Mesendoderm (in vitro differentiated cells): ENCODE measurements around the gene SDK1.
A peak's percentile ranks its signal among the peaks of the same experiment; 100 is the strongest.

Experiments
- DNase-seq: peaks from one replicate; pipeline ENCODE4 v3.0.0; 2013
- H2AK5ac ChIP-seq: 2 replicates; pipeline ENCODE4 v1.6.1; 2013; ENCODE audit warnings: low read length, inconsistent platforms
- H2BK120ac ChIP-seq: 2 replicates; pipeline ENCODE4 v1.6.1; 2013; ENCODE audit warnings: low read depth, mild to moderate bottlenecking, low read length, moderate library complexity, mixed read lengths
- H2BK15ac ChIP-seq: replicated peaks from 2 replicates; pipeline ENCODE4 v1.6.1; 2013; ENCODE audit warnings: low read depth, mild to moderate bottlenecking, moderate library complexity
- H2BK5ac ChIP-seq: 2 replicates; pipeline ENCODE4 v1.6.1; 2013; ENCODE audit warnings: low read length, inconsistent platforms
- H3K18ac ChIP-seq: 2 replicates; pipeline ENCODE4 v1.6.1; 2013; ENCODE audit warnings: mild to moderate bottlenecking, low read length, mixed read lengths
- H3K23ac ChIP-seq: one replicate; pipeline ENCODE4 v1.6.1; 2013; ENCODE audit warnings: low read length
- H3K27ac ChIP-seq: 2 replicates; pipeline ENCODE4 v1.5.1; 2013; ENCODE audit warnings: low read depth, mild to moderate bottlenecking, inconsistent platforms, low read length, moderate library complexity
- H3K27me3 ChIP-seq: 2 replicates; pipeline ENCODE4 v1.6.1; 2013; ENCODE audit warnings: low read length, control low read depth, mild to moderate bottlenecking, inconsistent platforms; ENCODE audit not compliant: insufficient read depth, poor library complexity
- H3K36me3 ChIP-seq: 2 replicates; pipeline ENCODE4 v1.6.1; 2013; ENCODE audit warnings: low read length, inconsistent platforms; ENCODE audit not compliant: control insufficient read depth, insufficient read depth
- H3K4ac ChIP-seq: one replicate; pipeline ENCODE4 v1.6.1; 2013; ENCODE audit warnings: low read depth, mild to moderate bottlenecking, low read length, moderate library complexity
- H3K4me1 ChIP-seq: 2 replicates; pipeline ENCODE4 v1.6.1; 2013; ENCODE audit warnings: low read depth, low read length, inconsistent platforms; ENCODE audit not compliant: control insufficient read depth
- H3K4me2 ChIP-seq: 2 replicates; pipeline ENCODE4 v1.6.1; 2013; ENCODE audit warnings: low read length
- H3K4me3 ChIP-seq: 2 replicates; pipeline ENCODE4 v1.5.1; 2013; ENCODE audit warnings: mild to moderate bottlenecking, low read length
- H3K56ac ChIP-seq: one replicate; pipeline ENCODE4 v1.6.1; 2013; ENCODE audit warnings: low read length
- H3K79me1 ChIP-seq: 2 replicates; pipeline ENCODE4 v1.6.1; 2013; ENCODE audit warnings: low read length, inconsistent platforms
- H3K79me2 ChIP-seq: 2 replicates; pipeline ENCODE4 v1.6.1; 2013; ENCODE audit warnings: mild to moderate bottlenecking, low read length; ENCODE audit not compliant: control insufficient read depth, insufficient read depth
- H3K9ac ChIP-seq: 2 replicates; pipeline ENCODE4 v1.6.1; 2013; ENCODE audit warnings: low read length, inconsistent platforms
- H4K5ac ChIP-seq: one replicate; pipeline ENCODE4 v1.6.1; 2013; ENCODE audit warnings: low read length
- H4K8ac ChIP-seq: one replicate; pipeline ENCODE4 v1.6.1; 2013; ENCODE audit warnings: low read depth, mild to moderate bottlenecking, control low read depth, low read length, moderate library complexity
- WGBS: extraction: QIAGEN DNeasy Blood & Tissue Kit; methylation state at CpG from one replicate; pipeline ENCODE4 v1.1.7; 2013; ENCODE audit warnings: low lambda C conversion rate, missing lambda C conversion rate; ENCODE audit not compliant: insufficient coverage; ENCODE audit errors: extremely low coverage; 5-methylcytosine and 5-hydroxymethylcytosine counted together

Gene SDK1

DNA sequence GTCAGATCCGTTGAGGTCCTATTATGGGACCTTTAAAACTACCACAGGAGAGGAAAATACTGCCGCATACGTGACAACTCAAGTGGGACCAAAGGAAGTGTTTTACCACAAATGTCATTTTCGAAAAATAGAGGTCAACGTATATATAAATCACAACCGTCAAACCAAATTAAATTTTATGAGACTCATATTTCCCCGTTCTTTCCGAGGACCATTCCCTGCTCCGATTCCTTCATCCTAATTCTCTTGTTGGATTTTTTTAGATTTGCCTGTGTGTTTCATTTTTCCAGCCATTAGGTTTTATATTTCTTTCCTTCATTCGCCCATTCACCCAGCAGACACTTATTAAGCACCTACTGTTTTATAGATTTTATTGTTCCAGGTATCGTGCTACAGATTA, 797.1 kb downstream of the SDK1 start:
- Histone ChIP-seq H3K9ac (no peak overlapping the region), H3K36me3 (no peaks in the 10 kb centered on the region), H3K56ac (no peak overlapping the region), H4K5ac (no peak overlapping the region), H2BK15ac (no peak overlapping the region), H3K79me1 (no peaks in the 10 kb centered on the region), H3K4me1 (no peaks in the 10 kb centered on the region), H3K23ac (no peak overlapping the region), H3K79me2 (no peaks in the 10 kb centered on the region), H2BK5ac (no peak overlapping the region), H3K27ac (no peak overlapping the region), H3K4ac (no peak overlapping the region), H4K8ac (no peak overlapping the region), H2BK120ac (no peak overlapping the region), H3K27me3 (no peaks in the 10 kb centered on the region), H3K4me3 (no peak overlapping the region), H3K4me2 (no peak overlapping the region), H2AK5ac (no peak overlapping the region), H3K18ac (no peak overlapping the region)
- DNase-seq = no peak
- 100% methylated on average over 4 of the region's 11 CpGs for WGBS

DNA sequence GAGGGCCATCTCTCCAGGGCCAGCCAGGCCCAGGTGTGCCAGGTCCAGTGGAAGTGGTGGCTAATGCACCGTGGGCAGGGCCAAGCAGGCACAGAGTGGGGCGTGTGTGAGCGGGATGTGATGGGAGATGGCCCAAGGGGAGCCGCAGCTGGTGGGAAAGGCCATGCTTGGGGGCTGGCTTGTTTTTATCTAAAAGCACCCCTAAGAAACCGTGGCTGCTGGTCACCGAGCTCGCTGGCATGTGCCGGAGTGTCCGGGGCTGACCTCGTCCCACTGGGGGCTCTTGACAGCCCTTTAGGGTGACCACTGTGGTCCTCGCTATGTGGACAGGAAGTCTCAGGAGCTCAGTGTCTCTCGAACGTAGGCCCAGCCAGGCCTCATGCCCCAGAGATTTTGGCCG, 798.6 kb downstream of the SDK1 start:
- Histone ChIP-seq H2BK15ac (no peak overlapping the region), H3K4me1 (no peaks in the 10 kb centered on the region), H3K9ac (no peak overlapping the region), H3K23ac (no peak overlapping the region), H2AK5ac (no peak overlapping the region), H3K27me3 (no peaks in the 10 kb centered on the region), H3K4me3 (no peak overlapping the region), H3K4ac (no peak overlapping the region), H3K18ac (no peak overlapping the region), H4K5ac (no peak overlapping the region), H2BK5ac (no peak overlapping the region), H3K4me2 (no peak overlapping the region), H3K56ac (no peak overlapping the region), H3K36me3 (no peaks in the 10 kb centered on the region), H3K79me1 (no peaks in the 10 kb centered on the region), H3K79me2 (no peaks in the 10 kb centered on the region), H4K8ac (no peak overlapping the region), H2BK120ac (no peak overlapping the region), H3K27ac (no peak overlapping the region)
- no CpG with 5 or more reads among the region's 14 CpGs for WGBS
- DNase-seq = no peak

DNA sequence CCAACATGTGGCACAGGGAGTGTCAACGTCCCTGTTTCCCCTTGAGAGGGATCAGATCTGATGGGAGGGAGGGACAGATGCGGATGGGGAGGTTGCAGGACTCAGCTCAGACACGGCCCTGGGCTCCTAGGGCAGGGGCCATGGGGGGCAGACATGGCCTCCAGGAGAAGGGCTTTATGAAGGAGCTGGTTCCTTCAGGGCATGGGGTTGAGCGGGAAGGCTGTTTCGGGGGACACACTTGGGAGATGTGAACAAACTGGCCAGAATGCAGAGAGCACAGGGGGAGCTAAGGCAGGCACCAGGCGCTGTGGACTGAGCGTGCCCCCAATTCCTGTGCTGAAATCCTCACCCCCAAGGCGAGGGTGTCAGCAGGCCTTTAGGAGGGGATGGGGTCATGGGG, 799.1 kb downstream of the SDK1 start:
- Histone ChIP-seq H2BK120ac (no peak overlapping the region), H4K5ac (no peak overlapping the region), H3K4me3 (no peak overlapping the region), H4K8ac (no peak overlapping the region), H2BK5ac (no peak overlapping the region), H3K18ac (no peak overlapping the region), H3K56ac (no peak overlapping the region), H3K9ac (no peak overlapping the region), H3K27ac (no peak overlapping the region), H3K79me2 (no peaks in the 10 kb centered on the region), H3K23ac (no peak overlapping the region), H3K4me2 (no peak overlapping the region), H3K4ac (no peak overlapping the region), H3K4me1 (no peaks in the 10 kb centered on the region), H3K27me3 (no peaks in the 10 kb centered on the region), H2BK15ac (no peak overlapping the region), H3K36me3 (no peaks in the 10 kb centered on the region), H3K79me1 (no peaks in the 10 kb centered on the region), H2AK5ac (no peak overlapping the region)
- DNase-seq = no peak
- WGBS = no CpG with 5 or more reads among the region's 8 CpGs

DNA sequence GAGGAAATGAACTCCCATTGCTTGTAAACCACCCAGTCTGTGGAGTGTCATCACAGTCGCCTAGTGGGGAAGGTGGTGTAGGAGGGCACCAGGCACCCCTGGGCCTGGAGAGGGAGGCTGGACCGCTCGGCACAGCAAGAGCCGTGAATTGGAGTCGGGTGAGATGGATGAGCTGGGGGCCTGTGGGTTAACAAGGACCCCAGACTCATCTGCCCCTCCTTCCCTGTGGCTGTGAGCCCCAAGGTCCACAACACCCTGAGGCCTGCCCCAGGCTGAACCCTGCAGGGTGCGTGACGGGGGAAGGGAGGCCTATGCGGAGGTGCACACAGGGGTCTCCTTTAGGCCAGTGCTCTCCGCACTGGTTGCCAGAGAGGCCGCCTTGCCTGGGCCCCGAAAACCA, 799.6 kb downstream of the SDK1 start:
- Histone ChIP-seq H3K36me3 (no peaks in the 10 kb centered on the region), H4K5ac (no peak overlapping the region), H3K4me2 (no peak overlapping the region), H3K23ac (no peak overlapping the region), H3K79me2 (no peaks in the 10 kb centered on the region), H2BK5ac (no peak overlapping the region), H3K4me3 (no peak overlapping the region), H3K4ac (no peak overlapping the region), H3K27me3 (no peaks in the 10 kb centered on the region), H3K4me1 (no peaks in the 10 kb centered on the region), H3K79me1 (no peaks in the 10 kb centered on the region), H2BK120ac (no peak overlapping the region), H4K8ac (no peak overlapping the region), H3K27ac (no peak overlapping the region), H2AK5ac (no peak overlapping the region), H3K56ac (no peak overlapping the region), H2BK15ac (no peak overlapping the region), H3K9ac (no peak overlapping the region), H3K18ac (no peak overlapping the region)
- no peak for DNase-seq
- no CpG with 5 or more reads among the region's 11 CpGs for WGBS

DNA sequence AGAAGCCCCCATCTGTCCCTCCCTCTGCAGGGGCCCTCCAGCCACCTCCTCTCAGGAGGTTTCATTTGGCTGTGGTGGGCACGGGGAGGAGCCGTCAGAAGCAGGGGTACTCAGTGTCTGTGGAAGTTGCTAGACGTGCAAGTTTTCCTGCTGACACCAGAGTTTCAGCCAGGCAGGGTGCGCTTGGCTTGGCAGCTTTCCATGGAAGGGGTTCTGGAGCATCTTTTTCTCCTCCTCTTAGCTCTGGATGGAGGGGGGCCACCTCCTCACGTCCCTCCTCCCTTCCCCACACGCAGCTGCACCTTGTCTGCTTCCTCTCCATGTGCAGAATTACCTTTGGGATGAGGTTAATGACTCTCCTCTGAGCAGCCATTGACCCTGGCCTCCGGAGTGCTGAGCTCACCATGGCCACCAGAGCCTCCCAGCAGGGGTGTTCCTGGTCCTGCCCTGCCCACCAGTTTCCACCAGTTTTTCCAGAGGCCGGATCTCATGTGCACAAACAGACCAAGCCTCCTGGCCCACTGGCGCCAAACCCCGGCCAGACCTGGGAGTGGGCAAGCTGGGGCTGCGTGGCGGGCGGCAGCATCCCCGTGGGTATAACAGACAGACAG, 801.3 kb downstream of the SDK1 start:
- H2BK15ac ChIP-seq = no peak overlapping the region
- no peaks in the 10 kb centered on the region for H3K4me1 ChIP-seq
- no peak overlapping the region for H4K5ac ChIP-seq
- H3K23ac ChIP-seq = no peak overlapping the region
- no peak overlapping the region for H3K4me2 ChIP-seq
- H4K8ac ChIP-seq = no peak overlapping the region
- H3K56ac ChIP-seq = no peak overlapping the region
- no peak overlapping the region for H3K27ac ChIP-seq
- H3K18ac ChIP-seq = no peak overlapping the region
- H3K36me3 ChIP-seq = no peaks in the 10 kb centered on the region
- no peak overlapping the region for H2BK120ac ChIP-seq
- no peaks in the 10 kb centered on the region for H3K27me3 ChIP-seq
- no peak overlapping the region for H3K9ac ChIP-seq
- no peaks in the 10 kb centered on the region for H3K79me2 ChIP-seq
- H3K79me1 ChIP-seq = no peaks in the 10 kb centered on the region
- whole genome bisulfite sequencing = no CpG with 5 or more reads among the region's 14 CpGs
- H3K4me3 ChIP-seq = no peak overlapping the region
- H2AK5ac ChIP-seq = no peak overlapping the region
- no peak overlapping the region for H2BK5ac ChIP-seq
- no peak for DNase-seq
- H3K4ac ChIP-seq = no peak overlapping the region

DNA sequence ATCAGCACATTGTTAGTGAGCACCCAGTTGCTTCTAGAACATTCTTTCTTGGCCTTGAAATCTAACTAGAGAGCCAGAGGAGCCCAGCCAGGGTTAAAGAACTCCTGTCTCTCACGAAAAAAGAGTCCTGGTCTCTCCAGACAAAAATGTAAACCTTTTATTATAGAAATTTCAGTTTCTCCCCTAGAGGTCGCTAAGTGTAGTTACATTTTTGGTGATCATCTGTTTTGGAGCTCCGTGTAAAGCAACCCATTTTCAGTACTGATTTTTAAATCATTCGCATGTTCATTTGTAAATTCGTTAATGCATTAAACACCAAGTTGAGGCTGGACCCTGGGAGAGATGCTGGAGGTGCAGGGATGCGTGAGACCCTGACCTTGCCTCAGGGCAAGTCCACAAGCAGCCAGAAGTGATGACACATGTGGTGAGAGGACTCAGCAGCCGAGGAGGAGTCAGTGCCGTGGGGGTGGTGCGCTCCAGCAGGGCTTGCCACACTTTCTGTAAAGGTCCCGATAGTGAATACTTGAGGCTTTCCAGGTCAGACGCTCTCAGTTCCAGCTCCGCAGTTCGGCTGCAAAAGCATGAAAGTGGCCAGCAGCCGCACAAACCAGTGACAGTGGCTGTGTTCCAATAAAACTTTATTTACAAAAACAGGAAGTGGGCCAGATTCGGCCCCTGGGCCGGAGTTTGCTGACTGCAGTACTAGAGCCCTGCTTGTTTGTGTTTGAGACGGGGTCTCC, 802.5 kb downstream of the SDK1 start:
- H2BK120ac ChIP-seq = no peak overlapping the region
- no peaks in the 10 kb centered on the region for H3K79me2 ChIP-seq
- H3K18ac ChIP-seq = no peak overlapping the region
- no peak overlapping the region for H3K23ac ChIP-seq
- H3K27ac ChIP-seq = no peak overlapping the region
- no peaks in the 10 kb centered on the region for H3K27me3 ChIP-seq
- H3K4ac ChIP-seq = no peak overlapping the region
- no peaks in the 10 kb centered on the region for H3K4me1 ChIP-seq
- H4K5ac ChIP-seq = no peak overlapping the region
- H3K36me3 ChIP-seq = no peaks in the 10 kb centered on the region
- no peak overlapping the region for H2BK15ac ChIP-seq
- no CpG with 5 or more reads among the region's 17 CpGs for WGBS
- H3K56ac ChIP-seq = no peak overlapping the region
- peak; percentile 70 for DNase-seq
- H4K8ac ChIP-seq = no peak overlapping the region
- no peaks in the 10 kb centered on the region for H3K79me1 ChIP-seq
- H2AK5ac ChIP-seq = no peak overlapping the region
- no peak overlapping the region for H3K9ac ChIP-seq
- no peak overlapping the region for H3K4me3 ChIP-seq
- no peak overlapping the region for H2BK5ac ChIP-seq
- H3K4me2 ChIP-seq = no peak overlapping the region
